Nasal cavity respiratory epithelium epithelial cell of viscerocranial mucosa (primary cell): ENCODE data around the gene LMX1A. TPM values are rescaled to one million over a fixed set of nuclear protein-coding genes. Genes with fewer than 3 reads are reported as not detected.

Experiments
- total RNA-seq: library from RNA; depleted of rRNA; stranded (reverse); fragments of >200 nt; gene quantifications from 2 replicates; pipeline ENCODE4 v1.2.3, GENCODE V29; 2014

The LMX1A gene
- total RNA-seq, result not detected in 2 replicates

GRCh38 chr1:165355977-165356811, at the start of gene LMX1A:
Gene LMX1A, minus strand, starts transcription at chr1:165356715. Its CDS starts 1,156 bp downstream, at chr1:165355559.

Other genes with a start within 250 kb of the LMX1A start
- not detected in 2 replicates for gene RXRG, start 88.4 kb upstream of the LMX1A start, total RNA-seq
- gene LRRC52, start 187.3 kb upstream of the LMX1A start, total RNA-seq, result not detected in 2 replicates